Colon (tissue), 2 donors: ENCODE data around the gene TECR.
"Not testable (repeated sequence)": the region's sequence is repeated elsewhere in the genome, so short reads cannot be mapped to it uniquely, and the experiment has no call there.

Experiments used
- FAIRE-seq: peaks from 2 replicates; lab custom pipeline; 2012; peaks lifted over from hg19 to GRCh38; lab: Jason Lieb, UNC
- donor health status: control.
- donor health status: control.

Gene TECR

DNA sequence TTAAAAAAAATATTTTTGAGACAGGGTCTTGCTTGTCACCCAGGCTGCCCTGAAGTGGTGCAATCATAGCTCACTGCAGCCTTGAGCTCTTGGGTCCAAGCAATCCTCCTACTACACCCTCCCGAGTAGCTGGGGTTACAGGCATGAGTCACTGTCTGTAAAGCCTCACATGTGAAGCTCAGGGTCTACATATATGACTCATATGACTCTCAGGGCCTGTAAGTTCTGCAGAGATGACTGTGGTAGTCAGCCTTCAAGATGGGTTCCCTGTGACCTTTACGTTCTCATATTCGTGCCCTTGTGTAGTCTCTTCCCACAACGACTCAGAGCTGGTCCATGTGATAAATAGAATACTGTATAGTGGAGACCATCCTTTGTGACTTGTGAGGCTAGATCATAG is 60.0 kb downstream of the TECR start:
- FAIRE-seq, result not testable (repeated sequence)

DNA sequence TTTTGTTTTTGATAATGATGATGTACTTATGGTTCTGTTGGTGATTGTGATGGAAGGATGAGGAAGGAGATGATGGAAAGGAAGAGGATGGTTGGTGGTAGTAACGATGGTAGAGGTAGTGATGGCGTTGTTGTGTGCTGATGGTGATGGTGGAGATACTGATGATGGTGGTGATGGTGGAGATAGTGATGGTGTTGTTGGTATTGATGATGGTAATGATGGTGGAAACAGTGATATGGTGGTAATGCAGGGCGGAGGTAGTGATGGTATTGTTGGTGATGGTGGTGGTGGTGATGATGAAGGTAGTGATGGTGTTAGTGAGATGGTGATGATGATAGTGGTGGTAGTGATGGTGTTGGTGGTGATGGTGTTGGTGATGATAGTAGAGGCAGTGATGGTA is 66.2 kb downstream of the TECR start:
- no peak for FAIRE-seq

DNA sequence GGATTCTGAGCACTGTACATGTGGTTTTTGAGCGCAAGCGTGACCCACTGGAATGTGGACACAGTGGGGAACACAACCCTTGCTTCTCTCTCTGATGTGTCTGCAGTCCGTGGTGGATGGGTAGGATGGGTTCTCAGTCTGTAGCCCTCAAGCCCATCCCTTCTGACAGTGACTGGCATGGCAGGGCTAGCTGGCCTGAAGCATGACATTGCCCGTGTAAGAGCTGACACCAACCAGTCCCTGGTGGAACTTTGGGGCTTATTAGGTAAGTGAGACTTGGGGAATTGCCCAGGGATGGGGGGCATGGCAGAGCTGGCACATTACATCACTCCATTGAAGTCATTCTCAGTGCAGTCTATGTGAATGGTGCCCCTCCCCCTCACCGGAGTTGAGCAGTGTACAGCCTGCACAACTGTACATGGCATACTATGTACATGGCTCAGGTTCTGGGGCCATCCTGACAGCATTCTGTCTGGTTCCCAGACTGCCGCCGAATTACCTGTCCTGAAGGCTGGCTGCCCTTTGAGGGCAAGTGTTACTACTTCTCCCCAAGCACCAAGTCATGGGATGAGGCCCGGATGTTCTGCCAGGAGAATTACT is 70.3 kb downstream of the TECR start:
- FAIRE-seq, result no peak

DNA sequence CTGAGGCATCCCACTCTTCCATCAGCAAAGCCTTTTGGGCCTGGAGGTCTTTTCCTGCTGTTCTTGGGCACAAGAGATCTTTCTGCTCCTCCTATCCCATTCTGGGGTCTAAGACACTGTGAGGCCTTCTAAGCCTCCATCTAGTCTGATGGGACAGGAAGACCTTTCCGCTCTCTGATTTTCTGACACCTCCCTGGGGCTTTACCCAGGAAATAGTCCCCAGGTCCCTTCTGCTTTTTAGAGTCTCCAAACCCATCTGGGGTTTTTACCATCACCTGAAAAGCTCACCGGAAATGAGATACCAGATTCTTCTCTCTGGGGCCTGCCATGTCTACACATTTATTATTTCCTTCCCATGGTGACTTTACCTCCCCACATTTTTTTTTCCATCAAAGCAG is 74.6 kb downstream of the TECR start:
- no peak for FAIRE-seq

DNA sequence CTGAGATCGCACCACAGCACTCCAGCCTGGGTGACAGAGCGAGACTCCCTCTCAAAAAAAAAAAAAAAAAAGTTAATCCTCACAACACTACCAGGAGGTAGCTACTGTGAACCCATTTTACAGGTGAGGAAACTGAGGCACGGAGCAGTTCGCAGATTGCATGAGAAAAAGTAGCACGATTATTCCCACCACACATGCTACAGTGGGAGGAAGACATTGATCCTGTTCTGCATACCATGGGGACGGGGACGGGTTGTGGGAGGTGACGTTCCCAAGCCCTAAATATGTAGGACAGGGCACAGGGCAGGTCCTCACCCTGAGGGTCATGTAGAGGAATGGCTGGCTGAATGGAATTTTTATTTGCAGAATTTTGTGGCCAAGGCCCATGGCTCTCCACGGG is 77.2 kb downstream of the TECR start:
- no peak for FAIRE-seq

DNA sequence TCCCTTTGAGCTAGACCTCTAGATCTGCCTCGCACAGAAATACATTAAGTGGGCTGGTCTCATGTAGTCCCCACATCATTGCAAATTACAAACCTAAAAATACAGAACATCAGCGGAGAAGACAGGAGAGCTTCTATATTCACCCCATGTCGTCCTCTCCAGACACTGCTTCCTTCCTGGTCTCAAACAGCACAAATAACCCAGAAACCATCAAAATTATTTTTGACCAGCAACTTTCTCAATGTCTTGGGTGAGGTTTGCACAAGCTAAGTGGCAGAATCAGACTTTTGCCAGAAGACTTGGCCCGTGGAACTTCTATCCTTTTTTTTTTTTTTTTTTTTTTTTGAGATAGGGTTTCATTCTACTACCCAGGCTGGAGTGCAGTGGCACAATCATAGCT is 81.7 kb downstream of the TECR start:
- no peak for FAIRE-seq

DNA sequence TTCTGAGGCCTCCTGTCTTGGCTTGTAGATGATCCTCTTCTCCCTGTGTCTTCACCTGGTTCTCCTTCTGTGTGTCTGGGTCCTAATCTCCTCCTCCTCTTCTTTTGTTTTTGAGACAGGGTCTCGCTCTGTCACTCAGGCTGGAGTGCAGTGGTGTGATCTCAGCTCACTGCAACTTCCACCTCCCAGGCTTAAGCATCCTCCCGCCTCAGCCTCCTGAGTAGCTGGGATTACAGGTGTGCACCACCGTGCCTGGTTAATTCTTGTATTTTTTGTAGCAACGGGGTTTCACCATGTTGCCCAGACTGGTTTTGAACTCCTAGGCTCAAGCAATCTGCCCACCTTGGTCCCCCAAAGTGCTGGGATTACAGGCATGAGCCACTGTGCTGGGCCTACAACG is 82.8 kb downstream of the TECR start:
- FAIRE-seq, result not testable (repeated sequence)

DNA sequence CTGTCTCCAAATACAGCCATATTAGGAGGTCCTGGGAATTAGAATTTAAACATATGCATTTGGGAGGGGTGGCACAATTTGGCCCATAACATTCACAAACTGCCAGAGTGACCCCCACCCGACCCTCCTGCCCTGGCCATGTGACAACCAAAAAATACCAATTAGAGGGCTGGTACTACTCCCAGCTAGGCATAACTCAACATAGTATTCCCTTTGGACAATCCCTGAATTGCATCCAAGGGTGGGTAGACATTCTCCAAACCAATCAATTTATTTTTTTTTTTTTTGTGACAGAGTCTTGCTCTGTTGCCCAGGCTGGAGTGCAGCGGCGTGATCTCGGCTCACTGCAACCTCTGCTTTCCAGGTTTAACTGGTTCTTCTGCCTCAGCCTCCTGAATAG is 83.3 kb downstream of the TECR start:
- FAIRE-seq, result no peak

DNA sequence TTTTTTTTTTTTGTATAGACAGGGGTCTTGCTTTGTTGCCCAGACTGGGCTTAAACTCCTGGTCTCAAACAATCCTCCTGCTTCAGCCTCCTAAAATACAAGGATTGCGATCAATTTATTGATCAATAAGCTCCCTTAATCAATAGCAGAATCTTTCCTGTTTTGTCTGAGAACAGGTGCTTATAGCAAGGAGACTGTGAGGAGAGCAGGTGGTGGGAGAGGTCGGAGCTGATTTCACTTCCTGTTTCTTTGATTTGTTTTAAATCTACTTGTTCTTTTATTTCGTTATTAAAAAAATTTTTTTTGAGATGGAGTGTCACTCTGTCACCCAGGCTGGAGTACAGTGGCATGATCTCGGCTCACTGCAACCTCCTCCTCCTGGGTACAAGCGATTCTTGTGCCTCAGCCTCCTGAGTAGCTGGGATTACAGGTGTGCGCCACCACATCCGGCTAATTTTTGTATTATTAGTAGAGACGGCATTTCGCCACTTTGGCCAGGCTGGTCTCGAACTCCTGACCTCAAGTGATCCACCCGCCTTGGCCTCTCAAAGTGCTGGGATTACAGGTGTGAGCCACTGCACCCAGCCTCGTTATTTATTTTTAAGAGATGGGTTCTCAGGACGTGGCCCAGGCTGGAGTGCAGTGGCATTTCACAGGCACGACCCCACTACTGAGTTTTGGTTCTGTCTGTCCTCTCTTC is 84.2 kb downstream of the TECR start:
- not testable (repeated sequence) for FAIRE-seq

DNA sequence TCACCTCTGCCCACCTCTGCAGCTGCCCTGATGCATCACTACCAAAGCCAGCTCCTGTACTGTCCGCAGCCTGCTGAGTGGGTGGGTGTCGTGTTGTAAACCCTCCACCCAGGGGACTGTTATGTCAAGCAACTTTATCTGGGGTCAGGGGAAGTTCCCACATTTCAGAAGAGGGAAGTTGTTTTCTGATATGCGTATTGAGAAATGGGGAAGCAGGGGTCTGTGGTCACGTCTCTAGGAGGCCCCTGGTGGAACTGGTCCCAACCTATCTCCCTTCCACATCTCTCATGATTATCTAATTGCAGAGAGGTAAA is 84.7 kb downstream of the TECR start:
- no peak for FAIRE-seq
